ENCODE measurements around the gene SH3PXD2A.

DNA sequence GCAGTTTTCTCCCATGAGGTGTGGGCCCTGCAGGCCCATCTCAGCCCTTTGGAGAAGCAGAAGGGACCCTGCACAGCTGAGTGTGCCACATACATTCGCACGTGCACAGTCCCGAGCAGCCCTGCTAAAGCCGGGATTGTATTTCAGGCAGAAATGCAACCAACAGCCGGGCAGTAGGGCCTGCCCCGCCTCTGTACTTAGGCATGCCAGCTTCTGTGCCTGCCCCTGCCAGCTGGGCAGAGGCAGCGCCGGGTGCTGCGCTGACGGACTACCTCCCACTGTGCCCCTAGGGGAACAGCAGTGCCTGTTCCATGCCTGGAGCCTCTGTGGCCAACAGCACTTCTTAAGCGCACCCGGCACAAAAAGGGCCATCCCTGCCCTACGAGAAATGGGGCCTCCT, 191.6 kb downstream of the SH3PXD2A start:
- no peak for TF ChIP-seq POLR2AphosphoS5 (IDR thresholded peaks at IDR 0.05)
- TF ChIP-seq POLR2A (IDR thresholded peaks at IDR 0.05): no peak
- TF ChIP-seq, protein P1, sequence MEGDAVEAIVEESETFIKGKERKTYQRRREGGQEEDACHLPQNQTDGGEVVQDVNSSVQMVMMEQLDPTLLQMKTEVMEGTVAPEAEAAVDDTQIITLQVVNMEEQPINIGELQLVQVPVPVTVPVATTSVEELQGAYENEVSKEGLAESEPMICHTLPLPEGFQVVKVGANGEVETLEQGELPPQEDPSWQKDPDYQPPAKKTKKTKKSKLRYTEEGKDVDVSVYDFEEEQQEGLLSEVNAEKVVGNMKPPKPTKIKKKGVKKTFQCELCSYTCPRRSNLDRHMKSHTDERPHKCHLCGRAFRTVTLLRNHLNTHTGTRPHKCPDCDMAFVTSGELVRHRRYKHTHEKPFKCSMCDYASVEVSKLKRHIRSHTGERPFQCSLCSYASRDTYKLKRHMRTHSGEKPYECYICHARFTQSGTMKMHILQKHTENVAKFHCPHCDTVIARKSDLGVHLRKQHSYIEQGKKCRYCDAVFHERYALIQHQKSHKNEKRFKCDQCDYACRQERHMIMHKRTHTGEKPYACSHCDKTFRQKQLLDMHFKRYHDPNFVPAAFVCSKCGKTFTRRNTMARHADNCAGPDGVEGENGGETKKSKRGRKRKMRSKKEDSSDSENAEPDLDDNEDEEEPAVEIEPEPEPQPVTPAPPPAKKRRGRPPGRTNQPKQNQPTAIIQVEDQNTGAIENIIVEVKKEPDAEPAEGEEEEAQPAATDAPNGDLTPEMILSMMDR (IDR thresholded peaks at IDR 0.05): no peak
- TF ChIP-seq EP300 (IDR thresholded peaks at IDR 0.05): no peak
